Thyroid gland (tissue), 4 donors: Measurements from ENCODE around the gene PEX14. TPM values are rescaled to one million over a fixed set of nuclear protein-coding genes. Genes with fewer than 3 reads are reported as not detected.
A peak's percentile ranks its signal among the peaks of the same experiment; 100 is the strongest.

Source experiments
- DNase-seq, 2 donors: peaks; one replicate each; pipeline ENCODE4 v3.0.0-alpha.2; 2019
- H3K27ac ChIP-seq, 3 donors: fragments of 200-600 bp; sonication (generic); 1 replicate in 2 of 3; 2 replicates in 1 of 3; pipeline ENCODE4 v1.5.1; 2016 to 2019; ENCODE audit warnings: mild to moderate bottlenecking in 1 of 3, moderate library complexity in 1 of 3
- H3K27me3 ChIP-seq: fragments of 200-600 bp; sonication (generic); one replicate; pipeline ENCODE4 v1.5.1; 2019
- H3K36me3 ChIP-seq, 2 donors: fragments of 200-600 bp; sonication (generic); one replicate each; pipeline ENCODE4 v1.5.1; 2016 to 2019
- H3K4me1 ChIP-seq, 2 donors: fragments of 200-600 bp; sonication (generic); one replicate each; pipeline ENCODE4 v1.5.1; 2017 to 2019
- H3K4me3 ChIP-seq, 3 donors: fragments of 200-600 bp; sonication (generic); replicated peaks in 1 of 3; 1 replicate in 2 of 3; 2 replicates in 1 of 3; pipeline ENCODE4 v1.5.1; 2016; ENCODE audit warnings: mild to moderate bottlenecking in 1 of 3
- H3K9me3 ChIP-seq: fragments of 200-600 bp; sonication (generic); one replicate; pipeline ENCODE4 v1.5.1; 2017
- CTCF ChIP-seq, 6 experiments: fragments of 200-600 bp in 3 of 6; fragments of 450-650 bp in 3 of 6; sonication (generic) in 3 of 6; IDR thresholded peaks; one replicate each; pipeline ENCODE4 v1.5.1; 2016 to 2019; ENCODE audit warnings: antibody characterized with exemption in 6 of 6, mild to moderate bottlenecking in 2 of 6, inconsistent platforms in 1 of 6, moderate library complexity in 1 of 6
- POLR2A ChIP-seq, 2 donors: fragments of 450-650 bp; IDR thresholded peaks; one replicate each; pipeline ENCODE4 v1.6.1; 2017; ENCODE audit warnings: antibody characterized with exemption in 2 of 2, mild to moderate bottlenecking in 2 of 2, moderate library complexity in 1 of 2
- WGBS, 2 donors: methylation state at CpG; one replicate each; pipeline ENCODE4 v1.1.5; 2017; 5-methylcytosine and 5-hydroxymethylcytosine counted together
- intact Hi-C: fragments of 100-400 bp; cut with DNase I; formaldehyde crosslinking; loops from one replicate; pipeline ENCODE4 v1.15.1; 2023
- total RNA-seq, 4 donors: library from RNA; depleted of rRNA; stranded (reverse); fragments of >200 nt; gene quantifications; one replicate each; pipeline ENCODE4 v1.2.3, GENCODE V29; 2016

The PEX14 gene
- total RNA-seq, 4 donors from 2014 or later: 14.0 to 28.4 (median 20.7) TPM

GRCh38 chr1:10617318-10617717 is 142.6 kb downstream of the PEX14 start:
- 96 to 98% methylated on average over 5 of the region's 5 CpGs for WGBS, 2 donors
- no peak overlapping the region for H3K27ac ChIP-seq
- no peaks in the 10 kb centered on the region for H3K36me3 ChIP-seq
- intact Hi-C loops: no loop called here
- no peaks in the 10 kb centered on the region for H3K27me3 ChIP-seq
- no peak overlapping the region for H3K4me3 ChIP-seq
- peaks cover 29 to 53% of the 10 kb centered on the region in 2 donors for H3K4me1 ChIP-seq
- no peaks in the 10 kb centered on the region for H3K9me3 ChIP-seq
- TF ChIP-seq CTCF (IDR thresholded peaks at IDR 0.05): no peak
- TF ChIP-seq POLR2A (IDR thresholded peaks at IDR 0.05): no peak
- DNase-seq: no peak

GRCh38 chr1:10617931-10618885 is 143.5 kb downstream of the PEX14 start:
- no peak overlapping the region for H3K27ac ChIP-seq
- WGBS, 2 donors: 93 to 97% methylated on average over 16 to 23 of the region's 23 CpGs
- H3K36me3 ChIP-seq: no peaks in the 10 kb centered on the region
- no peak for DNase-seq
- no peaks in the 10 kb centered on the region for H3K27me3 ChIP-seq
- TF ChIP-seq POLR2A (IDR thresholded peaks at IDR 0.05) (no peak), CTCF (IDR thresholded peaks at IDR 0.05) (no peak)
- intact Hi-C loops: no loop called here
- peaks cover 24 to 44% of the 10 kb centered on the region in 2 donors for H3K4me1 ChIP-seq
- H3K9me3 ChIP-seq: no peaks in the 10 kb centered on the region
- H3K4me3 ChIP-seq: no peak overlapping the region

- no peaks in the 10 kb centered on the region for H3K27me3 ChIP-seq
- H3K9me3 ChIP-seq: no peaks in the 10 kb centered on the region
- H3K4me3 ChIP-seq: no peak overlapping the region
- peak; percentile 96 for DNase-seq
- peaks cover 0 to 10% of the 10 kb centered on the region in 2 donors for H3K36me3 ChIP-seq
- 29 to 39% methylated on average over 9 to 12 of the region's 12 CpGs for WGBS, 2 donors
- H3K4me1 ChIP-seq: peaks cover 25 to 44% of the 10 kb centered on the region in 2 donors
- intact Hi-C loops: no loop called here
- TF ChIP-seq POLR2A (IDR thresholded peaks at IDR 0.05): no peak
- TF ChIP-seq CTCF (IDR thresholded peaks at IDR 0.05): no peak
- H3K27ac ChIP-seq: peak overlapping the region; percentile 80 to 88 (median 86)
These were observed 146.0 kb downstream of the PEX14 start for GRCh38 chr1:10620776-10621175.

GRCh38 chr1:10621906-10622305 is 147.2 kb downstream of the PEX14 start:
- Histone ChIP-seq H3K9me3 (no peaks in the 10 kb centered on the region), H3K4me3 (no peak overlapping the region), H3K27me3 (no peaks in the 10 kb centered on the region), H3K4me1 (peaks cover 20 to 43% of the 10 kb centered on the region in 2 donors), H3K27ac (no peak overlapping the region), H3K36me3 (peaks cover 0 to 10% of the 10 kb centered on the region in 2 donors)
- TF ChIP-seq POLR2A (IDR thresholded peaks at IDR 0.05) (no peak), CTCF (IDR thresholded peaks at IDR 0.05) (no peak)
- WGBS, 2 donors: 90 to 92% methylated on average over 8 to 9 of the region's 9 CpGs
- intact Hi-C loops: no loop called here
- DNase-seq: peak in 1 of 2 donors; percentile 2
